HepG2 (cell line): Measurements from ENCODE around the gene TYROBP. TPM values are rescaled to one million over a fixed set of nuclear protein-coding genes. Genes with fewer than 3 reads are reported as not detected.

ENCODE experiments used
- AGO2 ChIP-seq: fragments of 200-400 bp; formaldehyde crosslinking; optimal IDR thresholded peaks from 2 replicates; pipeline ENCODE3; 2017; ENCODE audit warnings: mild to moderate bottlenecking, low read depth, low read length, moderate library complexity
- ATRX ChIP-seq: sonication (generic); formaldehyde crosslinking; IDR thresholded peaks from 2 replicates; pipeline ENCODE4 v1.4.0; 2020; ENCODE audit warnings: missing genetic modification reagents, borderline replicate concordance
- BRCA1 ChIP-seq: sonication (generic); formaldehyde crosslinking; IDR thresholded peaks from 2 replicates; pipeline ENCODE4 v1.4.0; 2020; ENCODE audit warnings: missing genetic modification reagents
- CBX5 ChIP-seq: sonication (generic); formaldehyde crosslinking; IDR thresholded peaks from 2 replicates; pipeline ENCODE4 v1.4.0; 2020; ENCODE audit warnings: missing genetic modification reagents, borderline replicate concordance
- CENPT ChIP-seq: sonication (generic); formaldehyde crosslinking; IDR thresholded peaks from 2 replicates; pipeline ENCODE4 v1.8.0; 2022; ENCODE audit warnings: low read depth, mild to moderate bottlenecking, moderate library complexity, missing genetic modification reagents
- CHD4 ChIP-seq: fragments of 200-600 bp; sonication (generic); IDR thresholded peaks from 2 replicates; pipeline ENCODE4 v1.7.0; 2017; ENCODE audit warnings: mild to moderate bottlenecking, low read length, borderline replicate concordance
- CSRNP2 ChIP-seq: sonication (generic); formaldehyde crosslinking; conservative IDR thresholded peaks from 2 replicates; pipeline ENCODE4 v1.8.0; 2022; ENCODE audit warnings: low read depth, missing genetic modification reagents
- DPF2 ChIP-seq: sonication (generic); formaldehyde crosslinking; IDR thresholded peaks from 2 replicates; pipeline ENCODE4 v1.4.0; 2020; ENCODE audit warnings: mild to moderate bottlenecking, low read depth, missing genetic modification reagents, borderline replicate concordance
- EZH2 ChIP-seq: conservative IDR thresholded peaks from 2 replicates; pipeline ENCODE4 v1.6.1; 2012; ENCODE audit warnings: mild to moderate bottlenecking, low read depth, low read length, moderate library complexity
- GMEB2 ChIP-seq: IDR thresholded peaks from 2 replicates; pipeline ENCODE4 v1.6.1; 2016; ENCODE audit warnings: missing biosample characterization, missing genetic modification reagents, low read depth
- ISL2 ChIP-seq: sonication (generic); formaldehyde crosslinking; IDR thresholded peaks from 2 replicates; pipeline ENCODE4 v1.5.0; 2020; ENCODE audit warnings: missing genetic modification reagents
- KDM2A ChIP-seq: sonication (generic); formaldehyde crosslinking; IDR thresholded peaks from 2 replicates; pipeline ENCODE4 v1.4.0; 2020; ENCODE audit warnings: low read depth, missing genetic modification reagents, borderline replicate concordance
- KDM5B ChIP-seq: sonication (generic); formaldehyde crosslinking; IDR thresholded peaks from 2 replicates; pipeline ENCODE4 v1.4.0; 2020; ENCODE audit warnings: missing genetic modification reagents, mild to moderate bottlenecking, borderline replicate concordance
- KLF15 ChIP-seq: sonication (generic); formaldehyde crosslinking; IDR thresholded peaks from 2 replicates; pipeline ENCODE4 v1.8.1; 2023; ENCODE audit warnings: borderline replicate concordance, mild to moderate bottlenecking, inconsistent platforms, missing genetic modification reagents, mixed read lengths
- KMT2B ChIP-seq: IDR thresholded peaks from 2 replicates; pipeline ENCODE4 v1.6.1; 2016; ENCODE audit warnings: missing genetic modification reagents, missing compliant biosample characterization
- MTF1 ChIP-seq: sonication (generic); formaldehyde crosslinking; IDR thresholded peaks from 2 replicates; pipeline ENCODE4 v1.5.0; 2020; ENCODE audit warnings: missing genetic modification reagents
- RARA ChIP-seq: IDR thresholded peaks from 2 replicates; pipeline ENCODE4 v1.6.1; 2016; ENCODE audit warnings: missing genetic modification reagents, missing compliant biosample characterization
- RBM39 ChIP-seq: fragments of 200-400 bp; formaldehyde crosslinking; IDR thresholded peaks from one replicate; pipeline ENCODE4 v1.6.1; 2018; ENCODE audit warnings: antibody characterized with exemption, mild to moderate bottlenecking, low read depth, low read length; ENCODE audit not compliant: poor library complexity, severe bottlenecking
- RFX5 ChIP-seq: IDR thresholded peaks from 2 replicates; pipeline ENCODE4 v1.6.1; 2011; ENCODE audit warnings: low read depth, low read length, improper control_type of control experiment
- SMAD1 ChIP-seq: sonication (generic); formaldehyde crosslinking; IDR thresholded peaks from 2 replicates; pipeline ENCODE4 v1.4.0; 2020; ENCODE audit warnings: missing genetic modification reagents, low read depth, mild to moderate bottlenecking, borderline replicate concordance
- SSRP1 ChIP-seq: IDR thresholded peaks from 2 replicates; pipeline ENCODE4 v1.6.1; 2016; ENCODE audit warnings: control low read depth
- SUZ12 ChIP-seq: fragments of 150-350 bp; IDR thresholded peaks from 2 replicates; pipeline ENCODE4 v1.6.1; 2014; ENCODE audit warnings: low read depth, low read length
- TCF7 ChIP-seq: sonication (generic); IDR thresholded peaks from 2 replicates; pipeline ENCODE4 v1.6.1; 2016; ENCODE audit warnings: antibody characterized with exemption, low read depth
- TEAD3 ChIP-seq: optimal IDR thresholded peaks from 2 replicates; pipeline ENCODE3; 2016; ENCODE audit warnings: borderline replicate concordance
- ZBTB1 ChIP-seq: sonication (generic); formaldehyde crosslinking; IDR thresholded peaks from 2 replicates; pipeline ENCODE4 v1.4.0; 2020; ENCODE audit warnings: missing genetic modification reagents, borderline replicate concordance
- ZEB1 ChIP-seq: IDR thresholded peaks from 2 replicates; pipeline ENCODE4 v1.6.1; 2012; ENCODE audit warnings: mild to moderate bottlenecking, low read depth, inconsistent platforms; ENCODE audit not compliant: insufficient replicate concordance
- ZNF224 ChIP-seq: sonication (generic); formaldehyde crosslinking; IDR thresholded peaks from 2 replicates; pipeline ENCODE4 v1.5.0; 2020; ENCODE audit warnings: mild to moderate bottlenecking, missing genetic modification reagents
- ZSCAN21 ChIP-seq: sonication (generic); formaldehyde crosslinking; IDR thresholded peaks from 2 replicates; pipeline ENCODE4 v1.8.0; 2022; ENCODE audit warnings: mild to moderate bottlenecking, missing genetic modification reagents, moderate library complexity, borderline replicate concordance
- polyA plus RNA-seq, 8 experiments: library from polyadenylated mRNA; depleted of rRNA in 3 of 8; stranded (reverse) in 7 of 8; unstranded in 1 of 8; fragments of >200 nt; fragmentation: Illumina TruSeq in 4 of 8; extraction: Trizol in 4 of 8; gene quantifications; 2 replicates each; pipeline versions ENCODE4 v1.2.1 to v1.2.3, GENCODE V29; 2011 to 2016; ENCODE audit warnings: low read depth in 4 of 8, missing spikeins in 1 of 8, mixed read lengths in 1 of 8; ENCODE audit not compliant: insufficient read depth in 1 of 8
- total RNA-seq, 5 experiments: library from RNA; depleted of rRNA; stranded (reverse); fragments of >200 nt; fragmentation: Illumina TruSeq; extraction: Trizol; gene quantifications; 2 replicates each; pipeline ENCODE4 v1.2.3, GENCODE V29; 2016; ENCODE audit warnings: low read depth in 1 of 5
- TF ChIP-seq, protein P1 (sequence below): sonication (generic); formaldehyde crosslinking; IDR thresholded peaks from 2 replicates; pipeline ENCODE4 v1.5.1; 2020; ENCODE audit warnings: missing genetic modification reagents, mild to moderate bottlenecking, borderline replicate concordance

Gene TYROBP
- total and polyA plus RNA-seq, 2 of the 13 experiments (the other 11 are each of a cell fraction or from before 2014, with no cell fraction given) = not detected

DNA sequence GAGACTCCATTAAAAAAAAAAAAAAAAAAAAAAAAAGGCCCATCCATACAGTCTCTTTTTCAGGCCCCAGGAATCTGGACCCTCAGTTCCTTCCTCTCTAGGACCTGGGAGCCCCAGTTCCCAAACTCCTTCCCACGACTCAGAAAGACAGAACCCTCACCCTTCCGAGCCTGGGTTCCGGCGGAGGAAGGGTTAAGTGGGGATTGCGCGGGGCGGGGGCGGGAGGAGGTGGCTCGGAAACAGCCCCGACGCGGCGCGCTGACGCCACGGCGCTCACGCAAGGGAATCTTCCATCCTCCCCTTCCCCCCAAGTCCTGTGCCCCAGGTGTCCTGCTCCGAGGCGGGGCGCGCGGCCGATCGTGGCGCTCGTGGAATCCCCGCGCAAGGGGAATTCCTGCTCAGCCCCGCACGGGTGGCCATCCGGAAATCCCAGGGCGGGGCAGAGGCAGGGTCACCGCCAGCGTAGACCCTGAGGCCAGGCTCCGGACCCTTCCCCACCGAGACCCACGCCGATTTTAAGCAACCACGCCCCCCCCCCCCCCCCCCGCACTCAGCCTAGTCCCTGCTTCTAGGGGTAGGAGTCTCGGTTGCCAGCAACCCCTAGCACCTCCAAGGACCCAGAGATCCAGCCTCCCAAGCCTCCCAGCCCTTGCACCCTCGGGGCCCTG is 8.4 kb downstream of the TYROBP start (continued):
- TF ChIP-seq GMEB2 (CRISPR knock-in tag) = peak; percentile 88
- no peak for TF ChIP-seq KLF15 (CRISPR knock-in tag)
- no peak for TF ChIP-seq ZBTB1 (CRISPR knock-in tag)
- TF ChIP-seq MTF1 (CRISPR knock-in tag) = no peak
- TF ChIP-seq RFX5 = no peak
- TF ChIP-seq EZH2 = no peak
- TF ChIP-seq KDM5B = 0 out of 2 replicates have a peak, but pooled peaks have one; percentile 34
- no peak for TF ChIP-seq CBX5 (CRISPR knock-in tag)
- no peak for TF ChIP-seq CSRNP2 (CRISPR knock-in tag)
- TF ChIP-seq KMT2B (CRISPR knock-in tag) = 0 out of 2 replicates have a peak, but pooled peaks have one; percentile 5
- TF ChIP-seq ZEB1 = no peak
- no peak for TF ChIP-seq BRCA1 (CRISPR knock-in tag)
- TF ChIP-seq RARA (CRISPR knock-in tag) = no peak
- TF ChIP-seq SSRP1 (CRISPR knock-in tag) = no peak
- no peak for TF ChIP-seq RBM39
- TF ChIP-seq AGO2 = no peak
- TF ChIP-seq ATRX (CRISPR knock-in tag) = no peak
- TF ChIP-seq ZSCAN21 = no peak
- no peak for TF ChIP-seq SMAD1 (CRISPR knock-in tag)
- TF ChIP-seq, protein P1, sequence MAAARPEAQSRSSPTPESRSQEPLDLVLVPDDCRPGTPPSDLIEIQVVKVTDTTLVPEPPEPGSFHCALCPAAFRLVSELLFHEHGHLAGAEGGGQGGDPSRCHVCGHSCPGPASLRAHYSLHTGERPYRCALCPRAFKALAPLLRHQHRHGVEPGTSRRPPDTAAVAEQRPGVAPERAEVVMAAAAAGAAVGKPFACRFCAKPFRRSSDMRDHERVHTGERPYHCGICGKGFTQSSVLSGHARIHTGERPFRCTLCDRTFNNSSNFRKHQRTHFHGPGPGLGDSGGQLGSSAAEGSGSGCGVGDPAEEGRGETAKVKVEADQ (CRISPR knock-in tag) = no peak
- no peak for TF ChIP-seq TCF7
- TF ChIP-seq ISL2 = no peak
- TF ChIP-seq CENPT (CRISPR knock-in tag) = no peak
- no peak for TF ChIP-seq SUZ12
- TF ChIP-seq KDM2A (CRISPR knock-in tag) = peak; percentile 64
- no peak for TF ChIP-seq CHD4
- TF ChIP-seq ZNF224 (CRISPR knock-in tag) = no peak
- no peak for TF ChIP-seq DPF2 (CRISPR knock-in tag)
- peak; percentile 36 for TF ChIP-seq TEAD3 (CRISPR knock-in tag)
